H1 (cell line): ENCODE results near the gene ZXDA. TPM values are rescaled to one million over a fixed set of nuclear protein-coding genes. Genes with fewer than 3 reads are reported as not detected.

Experiments used
- CTCF ChIA-PET: fragments of 300-600 bp; sonication (Branson Sonifier 250); formaldehyde crosslinking; loops from one replicate; lab custom pipeline; 2021; ENCODE audit not compliant: partially characterized antibody; lab: Charles Lee
- POLR2A ChIA-PET: fragments of 300-600 bp; sonication (Branson Sonifier 250); formaldehyde crosslinking; loops from one replicate; lab custom pipeline; 2021; ENCODE audit warnings: inconsistent platforms; ENCODE audit not compliant: partially characterized antibody; lab: Charles Lee
- DNase-seq, 2 experiments: peaks; one replicate each; pipeline versions ENCODE4 v3.0.0 to v3.0.0-alpha.2; 2010 to 2022; ENCODE audit warnings: low spot score in 2 of 2, low read depth in 1 of 2, mixed read lengths in 1 of 2
- FAIRE-seq: peaks from 2 replicates; lab custom pipeline; 2011; peaks lifted over from hg19 to GRCh38; lab: Jason Lieb, UNC
- H2AFZ ChIP-seq: 2 replicates; pipeline ENCODE4 v1.8.1; 2012; ENCODE audit warnings: low read length, inconsistent platforms
- H2AK5ac ChIP-seq: 2 replicates; pipeline ENCODE4 v1.6.1; 2013; ENCODE audit warnings: low read depth, low read length
- H2BK120ac ChIP-seq: replicated peaks from 2 replicates; pipeline ENCODE3; 2013; ENCODE audit warnings: low read depth, low read length, inconsistent platforms
- H2BK12ac ChIP-seq: 2 replicates; pipeline ENCODE4 v1.6.1; 2013; ENCODE audit warnings: low read depth, low read length
- H2BK15ac ChIP-seq: 2 replicates; pipeline ENCODE4 v1.6.1; 2013; ENCODE audit warnings: low read length
- H2BK20ac ChIP-seq: 2 replicates; pipeline ENCODE4 v1.6.1; 2013; ENCODE audit warnings: low read length
- H2BK5ac ChIP-seq: 2 replicates; pipeline ENCODE4 v1.6.1; 2013; ENCODE audit warnings: low read depth, low read length
- H3K14ac ChIP-seq: 2 replicates; pipeline ENCODE4 v1.6.1; 2013; ENCODE audit warnings: inconsistent platforms; ENCODE audit not compliant: insufficient read length
- H3K18ac ChIP-seq: 2 replicates; pipeline ENCODE4 v1.6.1; 2013; ENCODE audit warnings: low read length; ENCODE audit errors: extremely low read depth
- H3K23ac ChIP-seq: 2 replicates; pipeline ENCODE4 v1.6.1; 2013; ENCODE audit warnings: inconsistent platforms; ENCODE audit not compliant: insufficient read length
- H3K23me2 ChIP-seq: 2 replicates; pipeline ENCODE4 v1.6.1; 2013; ENCODE audit warnings: low read depth, low read length
- H3K27ac ChIP-seq: 2 replicates; pipeline ENCODE4 v1.6.1; 2011; ENCODE audit warnings: low read depth, low read length, inconsistent platforms
- H3K27me3 ChIP-seq, 4 experiments: replicated peaks in 1 of 4; 1 replicate in 1 of 4; 2 replicates in 3 of 4; pipeline versions ENCODE4 v1.6.1 to v1.8.1; 2011 to 2013; ENCODE audit warnings: low read length in 3 of 4, mild to moderate bottlenecking in 3 of 4, inconsistent platforms in 2 of 4, mixed read lengths in 2 of 4, moderate library complexity in 1 of 4; ENCODE audit not compliant: control insufficient read depth in 3 of 4, insufficient read depth in 3 of 4; ENCODE audit errors: extremely low read depth in 1 of 4
- H3K36me3 ChIP-seq, 4 experiments: 2 replicates each; pipeline versions ENCODE4 v1.6.1 to v1.8.1; 2011 to 2013; ENCODE audit warnings: mild to moderate bottlenecking in 4 of 4, low read length in 3 of 4, moderate library complexity in 2 of 4, control low read depth in 1 of 4, inconsistent platforms in 1 of 4; ENCODE audit not compliant: insufficient read depth in 4 of 4, control insufficient read depth in 2 of 4
- H3K4ac ChIP-seq: replicated peaks from 2 replicates; pipeline ENCODE3; 2013; ENCODE audit warnings: low read length, low read depth, mixed read lengths, inconsistent platforms; ENCODE audit not compliant: insufficient read length
- H3K4me1 ChIP-seq, 4 experiments: replicated peaks in 1 of 4; 1 replicate in 1 of 4; 2 replicates in 3 of 4; pipeline versions ENCODE4 v1.6.1 to v1.8.1; 2011 to 2013; ENCODE audit warnings: low read length in 3 of 4, inconsistent platforms in 2 of 4, mixed read lengths in 1 of 4; ENCODE audit not compliant: insufficient read depth in 4 of 4, control insufficient read depth in 3 of 4
- H3K4me2 ChIP-seq, 2 experiments: 2 replicates each; pipeline versions ENCODE4 v1.6.1 to v1.8.1; 2011 to 2013; ENCODE audit warnings: low read depth in 2 of 2, low read length in 2 of 2, control low read depth in 1 of 2, inconsistent platforms in 1 of 2, mild to moderate bottlenecking in 1 of 2; ENCODE audit not compliant: insufficient read depth in 1 of 2
- H3K4me3 ChIP-seq, 4 experiments: fragments of 200-600, 300-600 bp in 1 of 4; sonication (generic), shearing (Covaris generic), sonication (Bioruptor Twin) in 1 of 4; 2 replicates each; pipeline versions ENCODE4 v1.5.1 to v1.8.1; 2011 to 2016; ENCODE audit warnings: low read length in 4 of 4, low read depth in 3 of 4, control low read depth in 2 of 4, inconsistent platforms in 2 of 4, mild to moderate bottlenecking in 2 of 4, mixed read lengths in 1 of 4, moderate library complexity in 1 of 4; ENCODE audit not compliant: insufficient read depth in 2 of 4; ENCODE audit errors: extremely low read depth in 1 of 4
- H3K56ac ChIP-seq: replicated peaks from 2 replicates; pipeline ENCODE3; 2013; ENCODE audit warnings: low read depth, mild to moderate bottlenecking, mixed read lengths, low read length, inconsistent platforms; ENCODE audit not compliant: insufficient read length
- H3K79me1 ChIP-seq: 2 replicates; pipeline ENCODE4 v1.6.1; 2013; ENCODE audit warnings: low read depth, low read length, control low read depth
- H3K79me2 ChIP-seq, 2 experiments: 2 replicates each; pipeline versions ENCODE4 v1.6.1 to v1.8.1; 2012 to 2013; ENCODE audit warnings: low read length in 2 of 2, mild to moderate bottlenecking in 2 of 2, inconsistent platforms in 1 of 2; ENCODE audit not compliant: insufficient read depth in 2 of 2, control insufficient read depth in 1 of 2
- H3K9ac ChIP-seq, 4 experiments: replicated peaks in 1 of 4; 1 replicate in 1 of 4; 2 replicates in 3 of 4; pipeline versions ENCODE4 v1.6.1 to v1.8.1; 2011 to 2013; ENCODE audit warnings: low read depth in 3 of 4, low read length in 3 of 4, control low read depth in 2 of 4, mild to moderate bottlenecking in 2 of 4, moderate library complexity in 2 of 4, inconsistent platforms in 1 of 4; ENCODE audit errors: extremely low read depth in 1 of 4
- H3K9me3 ChIP-seq, 2 experiments: 2 replicates each; pipeline versions ENCODE4 v1.6.1 to v1.8.1; 2012 to 2013; ENCODE audit warnings: mild to moderate bottlenecking in 2 of 2, moderate library complexity in 2 of 2, control low read depth in 1 of 2, inconsistent platforms in 1 of 2, low read depth in 1 of 2, low read length in 1 of 2, mixed read lengths in 1 of 2; ENCODE audit not compliant: insufficient read depth in 2 of 2
- H4K20me1 ChIP-seq, 2 experiments: replicated peaks in 1 of 2; 2 replicates each; pipeline versions ENCODE3 to v1.8.1; 2011 to 2013; ENCODE audit warnings: inconsistent platforms in 2 of 2, low read length in 2 of 2, mild to moderate bottlenecking in 1 of 2; ENCODE audit not compliant: insufficient read depth in 2 of 2, control insufficient read depth in 1 of 2
- H4K5ac ChIP-seq: 2 replicates; pipeline ENCODE4 v1.6.1; 2013; ENCODE audit warnings: low read length, low read depth, mixed read lengths, inconsistent platforms; ENCODE audit not compliant: insufficient read length
- H4K8ac ChIP-seq: 2 replicates; pipeline ENCODE4 v1.8.0; 2013; ENCODE audit warnings: mild to moderate bottlenecking, moderate library complexity, low read length, inconsistent platforms; ENCODE audit not compliant: insufficient read depth; ENCODE audit errors: extremely low read depth
- H4K91ac ChIP-seq: replicated peaks from 2 replicates; pipeline ENCODE3; 2013; ENCODE audit warnings: low read length, mixed read lengths, inconsistent platforms; ENCODE audit not compliant: insufficient read length
- ASH2L ChIP-seq: fragments of 200-600, 300-600 bp; sonication (generic); IDR thresholded peaks from one replicate; pipeline ENCODE4 v1.7.1; 2017; ENCODE audit warnings: low read length
- E2F6 ChIP-seq: IDR thresholded peaks from 2 replicates; pipeline ENCODE4 v1.6.1; 2012; ENCODE audit warnings: inconsistent platforms
- KDM4A ChIP-seq: IDR thresholded peaks from one replicate; pipeline ENCODE4 v1.7.1; 2012; ENCODE audit warnings: low read depth, mild to moderate bottlenecking, moderate library complexity, low read length, inconsistent platforms; ENCODE audit not compliant: severe bottlenecking
- RBBP5 ChIP-seq: IDR thresholded peaks from 2 replicates; pipeline ENCODE4 v1.7.1; 2012; ENCODE audit warnings: low read depth, mild to moderate bottlenecking, inconsistent platforms, low read length, moderate library complexity, borderline replicate concordance
- RNF2 ChIP-seq: fragments of 200-900, 300-1000 bp; sonication (generic); IDR thresholded peaks from 2 replicates; pipeline ENCODE4 v1.7.1; 2016; ENCODE audit warnings: borderline replicate concordance, low read depth, mild to moderate bottlenecking, antibody characterized with exemption, low read length; ENCODE audit not compliant: poor library complexity, severe bottlenecking; ENCODE audit errors: missing control alignments
- SIRT6 ChIP-seq: IDR thresholded peaks from one replicate; pipeline ENCODE4 v1.7.1; 2012; ENCODE audit warnings: low read length, inconsistent platforms
- WGBS, 2 experiments: shearing (Covaris generic) in 1 of 2; methylation state at CpG; one replicate each; pipeline versions ENCODE4 v1.1.6 to v1.1.7; 2013 to 2015; ENCODE audit warnings: low lambda C conversion rate in 2 of 2, mixed read lengths in 2 of 2, inconsistent platforms in 1 of 2, low coverage in 1 of 2, missing lambda C conversion rate in 1 of 2; ENCODE audit not compliant: insufficient replicate concordance in 2 of 2, insufficient coverage in 1 of 2, insufficient read length in 1 of 2; ENCODE audit errors: extremely low coverage in 1 of 2, missing lambda C conversion rate in 1 of 2; 5-methylcytosine and 5-hydroxymethylcytosine counted together
- polyA plus RNA-seq, 7 experiments: library from polyadenylated mRNA; depleted of rRNA in 3 of 7; stranded (reverse) in 5 of 7; unstranded in 2 of 7; fragments of >200 nt in 5 of 7; fragments of 200-250 nt in 2 of 7; gene quantifications; 1 replicate in 5 of 7; 2 replicates in 1 of 7; 4 replicates in 1 of 7; pipeline versions ENCODE4 v1.2.1 to v1.2.3, GENCODE V29; 2011 to 2013; ENCODE audit warnings: missing spikeins in 2 of 7, mixed read lengths in 2 of 7
- total RNA-seq: library from RNA; stranded (reverse); fragmentation: NEBNext Ultra II Directional; extraction: Animal tissue kit (Norgen Biotek cat#: 25700); gene quantifications from 2 replicates; pipeline ENCODE4 v1.2.1, GENCODE V29; 2021

ZXDA gene
- total and polyA plus RNA-seq, 2 of the 8 experiments (the other 6 are each of a cell fraction or from before 2014, with no cell fraction given), result not detected

GRCh38 chrX:57932266-57932665, 22.0 kb upstream of the ZXDA start:
- no peaks in the 10 kb centered on the region for H3K36me3 ChIP-seq
- no peak overlapping the region for H4K5ac ChIP-seq
- H2BK20ac ChIP-seq, result no peak overlapping the region
- H3K23ac ChIP-seq, result no peak overlapping the region
- ChIA-PET POLR2A (no interaction called here), CTCF (no interaction called here)
- no peak overlapping the region for H3K4me3 ChIP-seq
- no peaks in the 10 kb centered on the region for H4K20me1 ChIP-seq
- H3K4ac ChIP-seq, result no peak overlapping the region
- no peak overlapping the region for H2BK5ac ChIP-seq
- H4K91ac ChIP-seq, result no peak overlapping the region
- no peak overlapping the region for H3K4me2 ChIP-seq
- H3K56ac ChIP-seq, result no peak overlapping the region
- peaks cover 10 to 57% of the 10 kb centered on the region in 2 experiments; a peak in 3 of 4 replicates for H3K9me3 ChIP-seq
- DNase-seq (no peak), FAIRE-seq (no peak)
- no peak overlapping the region for H3K14ac ChIP-seq
- no peak overlapping the region for H2AK5ac ChIP-seq
- H3K27me3 ChIP-seq, result no peaks in the 10 kb centered on the region
- no peaks in the 10 kb centered on the region for H3K79me1 ChIP-seq
- H2BK120ac ChIP-seq, result no peak overlapping the region
- WGBS, 2 experiments, result 48% methylated on average over 2 of the region's 2 CpGs; no CpG with 5 or more reads in 1 of the 2 experiments
- H2BK12ac ChIP-seq, result no peak overlapping the region
- H3K79me2 ChIP-seq, result no peaks in the 10 kb centered on the region
- H3K27ac ChIP-seq, result no peak overlapping the region
- no peak overlapping the region for H2AFZ ChIP-seq
- H4K8ac ChIP-seq, result no peak overlapping the region
- no peak overlapping the region for H2BK15ac ChIP-seq
- H3K23me2 ChIP-seq, result no peaks in the 10 kb centered on the region
- H3K18ac ChIP-seq, result no peak overlapping the region
- TF ChIP-seq RBBP5 (no peak), RNF2 (no peak), KDM4A (no peak), ASH2L (no peak), E2F6 (no peak), SIRT6 (no peak)
- H3K4me1 ChIP-seq, result no peaks in the 10 kb centered on the region
- H3K9ac ChIP-seq, result no peak overlapping the region
